Heart right ventricle (tissue), 16 donors: ENCODE results near the gene CLDN6. TPM values are rescaled to one million over a fixed set of nuclear protein-coding genes. Genes with fewer than 3 reads are reported as not detected.

ENCODE experiments used
- ATAC-seq, 8 donors: fragments of 200-7000 bp; cut with Tn5 transposase; one replicate each; pipeline ENCODE4 v1.9.1; 2020; ENCODE audit warnings: mild to moderate bottlenecking in 8 of 8, moderate library complexity in 8 of 8, moderate number of reproducible peaks in 1 of 8
- DNase-seq, 2 donors: peaks; one replicate each; pipeline ENCODE4 v3.0.0-alpha.2; 2020
- H3K27ac ChIP-seq, 10 donors: fragments of 200-600 bp; sonication (generic) in 2 of 10; one replicate each; pipeline versions ENCODE4 v1.5.0 to v1.8.0; 2020 to 2022; ENCODE audit warnings: mild to moderate bottlenecking in 3 of 10
- H3K27me3 ChIP-seq, 7 donors: fragments of 200-600 bp; one replicate each; pipeline ENCODE4 v1.8.0; 2021 to 2022; ENCODE audit warnings: mild to moderate bottlenecking in 2 of 7
- H3K36me3 ChIP-seq, 9 donors: fragments of 200-600 bp; sonication (generic) in 1 of 9; one replicate each; pipeline versions ENCODE4 v1.5.0 to v1.8.0; 2020 to 2022; ENCODE audit warnings: mild to moderate bottlenecking in 2 of 9
- H3K4me1 ChIP-seq, 9 donors: fragments of 200-600 bp; sonication (generic) in 1 of 9; one replicate each; pipeline versions ENCODE4 v1.5.0 to v1.8.0; 2020 to 2022; ENCODE audit warnings: mild to moderate bottlenecking in 4 of 9
- H3K4me3 ChIP-seq, 10 donors: fragments of 200-600 bp; sonication (generic) in 2 of 10; one replicate each; pipeline versions ENCODE4 v1.5.0 to v1.8.0; 2020 to 2022; ENCODE audit warnings: mild to moderate bottlenecking in 7 of 10, moderate library complexity in 2 of 10
- H3K9me3 ChIP-seq, 11 donors: fragments of 200-600 bp in 10 of 11; sonication (generic) in 2 of 11; one replicate each; pipeline versions ENCODE4 v1.5.0 to v1.8.0; 2013 to 2022; ENCODE audit warnings: mild to moderate bottlenecking in 2 of 11, control low read depth in 1 of 11, moderate library complexity in 1 of 11
- WGBS, 2 donors: extraction: QIAGEN DNeasy Blood & Tissue Kit; methylation state at CpG; one replicate each; pipeline ENCODE4 v1.1.7; 2013; ENCODE audit warnings: inconsistent platforms in 1 of 2; 5-methylcytosine and 5-hydroxymethylcytosine counted together
- intact Hi-C, 10 donors: fragments of 100-400 bp; cut with DNase I; formaldehyde crosslinking; loops; one replicate each; pipeline versions ENCODE4 v1.11.1 to v1.14.2; 2022
- polyA plus RNA-seq, 2 donors: library from polyadenylated mRNA; stranded (reverse); fragments of 200-250 nt; gene quantifications; one replicate each; pipeline ENCODE4 v1.2.3, GENCODE V29; 2013
- total RNA-seq, 10 donors: library from RNA; stranded (reverse); fragmentation: NEBNext Ultra II Directional in 3 of 10; extraction: Animal tissue kit (Norgen Biotek cat#: 25700) in 3 of 10; gene quantifications; one replicate each; pipeline versions ENCODE4 v1.2.1 to v1.2.4, GENCODE V29; 2021 to 2023
- TF ChIP-seq, protein P1 (sequence below), 9 donors: fragments of 200-600 bp; sonication (generic) in 2 of 9; IDR thresholded peaks; one replicate each; pipeline versions ENCODE4 v1.5.0 to v1.8.0; 2021 to 2022; ENCODE audit warnings: antibody characterized with exemption in 9 of 9, mild to moderate bottlenecking in 5 of 9, moderate library complexity in 1 of 9
- donor health status: Arrhythmogenic right ventricular cardiomyopathy.
- donor health status: ischemic (EF 13 %, LVEDD 7.1; RV severe dilation, severe dysfunction).
- donor health status: healthy with polysubstance abuse.
- donor health status: DM: no; HTN: yes; CAD: no.
- donor health status: DM: no; HTN: no; CAD: no.
- donor health status: ischemic (EF 25% LVEDD 6.9; RV normal size, moderate dysfunction).
- donor health status: ischemic (EF 25% LVEDD 5.7; RV mildly dilated, moderate dysfunction).
- donor health status: healthy.
- donor health status: DM: yes; HTN: yes; CAD: no.
- donor health status: Ischemic cardiomyopathy.
- donor health status: ischemic (EF 35%, LVEDD 5.7; RV mildly dilated, moderate dysfunction).
- donor health status: nonischemic (EF 11% LVEDD 7.7; RV severe dilation, severe dysfunction).
- donor health status: DM: yes; HTN: yes; CAD: no.
- donor health status: PGD.
- donor health status: ischemic (EF 29% LVEDD 5.4; RV normal size, mild dysfunction).
- donor health status: nonischemic (EF 23%, LVEDD 6.1; RV moderate dilation, normal function).

CLDN6 gene
- total and polyA plus RNA-seq, 12 donors: 0.03 to 0.28 TPM; not detected in 10

DNA sequence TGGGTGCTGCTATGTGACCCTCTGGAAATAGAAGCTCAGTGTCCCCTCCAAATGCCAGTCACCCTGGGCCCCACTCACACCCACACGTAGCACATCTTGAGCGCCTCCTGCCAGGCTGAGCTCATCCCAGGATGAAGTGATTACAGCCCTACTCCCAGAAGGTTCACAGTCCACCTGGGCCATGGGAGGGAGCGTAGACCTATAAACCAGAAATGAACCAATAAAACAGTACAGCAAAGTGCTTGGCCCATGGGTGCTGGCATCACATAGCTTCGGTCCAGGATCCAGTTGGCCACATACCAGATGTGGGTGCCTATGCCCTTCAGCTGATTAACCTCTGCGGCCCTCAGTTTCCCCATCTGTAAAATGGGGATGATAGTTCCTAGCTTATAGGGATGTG, 20.9 kb upstream of the CLDN6 start:
- H3K27me3 ChIP-seq: peaks cover 16 to 98% (median 93%) of the 10 kb centered on the region in 7 donors
- intact Hi-C loops: loop anchor here in 1 of 10 donors (5.0 kb wide), 1 partner anchor 1433 kb away; the partner anchor contains the start of gene NMRAL1

DNA sequence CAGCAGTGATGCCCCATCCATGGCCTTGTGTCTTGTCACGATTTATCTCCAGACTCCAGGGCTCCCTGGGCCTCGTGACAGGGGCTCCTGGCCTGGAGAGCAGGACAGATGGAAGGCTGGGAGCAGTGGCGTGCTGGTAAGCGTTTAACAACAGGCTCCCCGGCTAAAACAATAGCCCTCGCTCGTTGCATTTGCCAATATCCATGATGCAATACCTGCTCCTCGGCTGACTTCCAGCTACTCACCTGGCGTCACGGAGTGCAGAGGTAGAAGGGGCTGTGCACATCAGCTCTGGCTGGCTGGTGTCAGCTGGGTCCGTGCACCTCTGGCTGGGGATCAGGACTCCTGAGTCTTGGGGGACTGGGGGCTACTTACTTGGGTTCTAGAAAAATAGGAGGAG, 20.3 kb upstream of the CLDN6 start:
- TF ChIP-seq, protein P1, sequence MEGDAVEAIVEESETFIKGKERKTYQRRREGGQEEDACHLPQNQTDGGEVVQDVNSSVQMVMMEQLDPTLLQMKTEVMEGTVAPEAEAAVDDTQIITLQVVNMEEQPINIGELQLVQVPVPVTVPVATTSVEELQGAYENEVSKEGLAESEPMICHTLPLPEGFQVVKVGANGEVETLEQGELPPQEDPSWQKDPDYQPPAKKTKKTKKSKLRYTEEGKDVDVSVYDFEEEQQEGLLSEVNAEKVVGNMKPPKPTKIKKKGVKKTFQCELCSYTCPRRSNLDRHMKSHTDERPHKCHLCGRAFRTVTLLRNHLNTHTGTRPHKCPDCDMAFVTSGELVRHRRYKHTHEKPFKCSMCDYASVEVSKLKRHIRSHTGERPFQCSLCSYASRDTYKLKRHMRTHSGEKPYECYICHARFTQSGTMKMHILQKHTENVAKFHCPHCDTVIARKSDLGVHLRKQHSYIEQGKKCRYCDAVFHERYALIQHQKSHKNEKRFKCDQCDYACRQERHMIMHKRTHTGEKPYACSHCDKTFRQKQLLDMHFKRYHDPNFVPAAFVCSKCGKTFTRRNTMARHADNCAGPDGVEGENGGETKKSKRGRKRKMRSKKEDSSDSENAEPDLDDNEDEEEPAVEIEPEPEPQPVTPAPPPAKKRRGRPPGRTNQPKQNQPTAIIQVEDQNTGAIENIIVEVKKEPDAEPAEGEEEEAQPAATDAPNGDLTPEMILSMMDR (IDR thresholded peaks at IDR 0.05): no peak
- intact Hi-C loops: loop anchor here in 1 of 10 donors (5.0 kb wide), 1 partner anchor 1434 kb away; the partner anchor contains the start of gene NMRAL1
- Histone ChIP-seq H3K4me3 (no peak overlapping the region), H3K4me1 (peaks cover 0 to 16% (median 7%) of the 10 kb centered on the region in 9 donors), H3K36me3 (no peaks in the 10 kb centered on the region), H3K9me3 (no peaks in the 10 kb centered on the region), H3K27me3 (peaks cover 16 to 99% (median 94%) of the 10 kb centered on the region in 7 donors), H3K27ac (no peak overlapping the region)
- ATAC-seq (no peak), DNase-seq (no peak)
- 38 to 51% methylated on average over 11 of the region's 11 CpGs for WGBS, 2 donors

More for the DNA sequence above, 20.9 kb upstream of the CLDN6 start:
- ATAC-seq: no peak
- Histone ChIP-seq H3K4me3 (no peak overlapping the region), H3K4me1 (peaks cover 0 to 16% (median 7%) of the 10 kb centered on the region in 9 donors), H3K27ac (no peak overlapping the region), H3K36me3 (no peaks in the 10 kb centered on the region), H3K9me3 (no peaks in the 10 kb centered on the region)
- no peak for DNase-seq
- 81% methylated on average over 5 of the region's 5 CpGs for WGBS, 2 donors
- TF ChIP-seq, protein P1 (IDR thresholded peaks at IDR 0.05): no peak

DNA sequence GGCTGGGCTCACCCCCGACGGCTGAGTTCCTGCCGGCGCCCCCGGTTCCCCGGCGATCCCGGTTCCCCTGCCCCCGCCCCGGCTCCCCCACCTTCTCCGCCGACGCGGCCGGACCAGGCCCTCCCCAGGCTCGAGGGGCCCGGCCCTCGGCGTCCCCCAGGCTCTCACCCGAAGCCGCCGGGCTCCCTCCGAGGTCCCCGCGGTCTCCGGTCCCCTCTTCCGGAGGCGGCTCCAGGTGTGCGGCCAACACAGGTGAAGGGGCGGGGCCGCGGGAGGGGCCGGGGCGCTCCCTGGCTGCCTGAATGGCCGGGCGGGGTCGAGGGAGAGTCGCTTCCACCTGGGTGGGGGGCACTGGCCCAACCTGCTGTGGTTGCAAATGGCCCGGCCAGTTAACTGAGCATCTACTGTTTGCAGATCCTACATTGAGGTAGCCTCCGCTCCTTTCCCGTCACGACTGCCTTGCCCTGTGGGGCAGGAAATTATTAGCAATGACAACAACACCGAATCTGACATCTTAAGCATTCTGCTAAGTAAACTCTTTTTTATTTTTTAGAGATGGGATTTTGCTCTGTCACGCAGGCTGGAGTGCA, 18.8 kb upstream of the CLDN6 start, which contains the start of gene BICDL2:
Gene BICDL2 (minus strand): TSS at position 219 of the 590 bp plus-strand sequence. CDS start 1,448 bp downstream, outside the sequence.
- Histone ChIP-seq H3K27me3 (peaks cover 16 to 100% (median 91%) of the 10 kb centered on the region in 7 donors), H3K27ac (no peak within 1 kb of the TSS), H3K36me3 (no peaks in the 10 kb centered on the region), H3K4me1 (peaks cover 0 to 16% (median 7%) of the 10 kb centered on the region in 9 donors), H3K4me3 (peak within 1 kb of the TSS in 2 of 10 donors; percentile 14), H3K9me3 (no peaks in the 10 kb centered on the region)
- ATAC-seq (no peak), DNase-seq (no peak)
- WGBS, 2 donors: 7 to 9% methylated on average over 44 of the region's 44 CpGs
- TF ChIP-seq, protein P1 (IDR thresholded peaks at IDR 0.05): no peak
- intact Hi-C loops: loop anchor here in 1 of 10 donors (5.0 kb wide), 1 partner anchor 1435 kb away; the partner anchor contains the start of gene NMRAL1

DNA sequence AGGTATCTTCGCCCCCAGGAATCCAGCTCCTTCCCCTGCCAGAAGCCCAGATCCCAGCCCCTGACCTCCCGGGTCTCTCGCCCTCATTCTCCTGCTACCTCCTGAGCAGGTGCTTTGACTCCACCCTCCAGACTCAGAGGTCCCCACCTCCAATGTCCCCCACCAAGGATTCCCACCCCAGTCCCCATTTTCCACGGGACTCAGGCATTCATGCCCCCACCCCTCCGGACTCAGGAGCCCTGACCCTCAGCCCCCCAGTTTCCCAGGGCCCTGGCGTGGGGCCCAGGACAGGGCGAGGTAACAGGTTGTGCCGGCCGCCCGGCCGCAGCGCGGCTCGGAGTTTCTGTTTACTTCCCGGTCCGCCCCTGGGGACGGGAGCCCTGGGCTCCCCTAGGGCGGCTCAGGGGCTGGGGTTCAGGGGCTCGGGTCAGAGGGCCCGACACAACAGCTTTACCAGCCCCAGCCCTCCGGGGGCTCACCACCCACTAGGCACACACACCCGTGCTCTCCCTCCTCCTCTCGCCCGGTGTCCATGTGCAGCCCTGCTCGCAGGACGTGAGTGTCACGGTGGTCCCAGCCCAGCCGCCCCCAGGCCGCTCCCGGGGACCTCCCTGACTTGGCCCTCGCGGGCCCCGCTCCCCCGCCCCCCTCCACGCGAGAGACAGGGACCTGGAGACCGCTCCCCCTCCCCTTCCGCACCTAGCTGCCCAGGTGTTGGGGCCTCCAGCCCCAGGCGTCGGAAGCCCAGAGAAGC, 18.2 kb upstream of the CLDN6 start:
- Histone ChIP-seq H3K9me3 (no peaks in the 10 kb centered on the region), H3K36me3 (no peaks in the 10 kb centered on the region), H3K27me3 (peaks cover 16 to 98% (median 93%) of the 10 kb centered on the region in 7 donors), H3K4me3 (peak overlapping the region in 2 of 10 donors; percentile 14), H3K27ac (no peak overlapping the region), H3K4me1 (peaks cover 0 to 16% (median 7%) of the 10 kb centered on the region in 9 donors)
- DNase-seq: no peak
- WGBS, 2 donors: 2 to 3% methylated on average over 34 to 40 of the region's 40 CpGs
- TF ChIP-seq, protein P1 (IDR thresholded peaks at IDR 0.05): no peak
- ATAC-seq: peak in 2 of 8 donors; percentile 4 to 14
- intact Hi-C loops: loop anchor here in 1 of 10 donors (5.0 kb wide), 1 partner anchor 1436 kb away; the partner anchor contains the start of gene NMRAL1
